ENCODE measurements around the gene UTP14C. TPM values are rescaled to one million over a fixed set of nuclear protein-coding genes. Genes with fewer than 3 reads are reported as not detected.

The UTP14C gene
- total and polyA plus RNA-seq, 2 donors (not counting 1 experiment from before 2014, with no cell fraction given): 1.9 to 14.9 TPM

GRCh38 chr13:51976890-51977289, 47.6 kb upstream of the UTP14C start:
- TF ChIP-seq CTCF (IDR thresholded peaks at IDR 0.05) (no peak), EZH2 (IDR thresholded peaks at IDR 0.05; ENCODE audit: borderline replicate concordance, insufficient read depth, low read depth, low read length, poor library complexity, severe bottlenecking) (no peak)
- H3K27ac Mint-ChIP-seq: no peak overlapping the region
- peaks cover 11% of the 10 kb centered on the region for H3K27me3 Mint-ChIP-seq
- no peak overlapping the region for H3K27ac ChIP-seq (ENCODE audit: low read length in 2 of 2)
- no peak for ATAC-seq (ENCODE audit: low read depth)
- intact Hi-C loops (cut with micrococcal nuclease): no loop called here
- H3K4me2 ChIP-seq (replicated peaks; ENCODE audit: low read depth, low read length, poor library complexity, severe bottlenecking): no peak overlapping the region
- H3K4me3 ChIP-seq (ENCODE audit: control extremely low read depth in 1 of 5, extremely low read depth in 1 of 5, insufficient read depth in 1 of 5, low read depth in 2 of 5, low read length in 4 of 5): no peak overlapping the region
- no peaks in the 10 kb centered on the region for H3K4me1 Mint-ChIP-seq
- H3K4me1 ChIP-seq (ENCODE audit: control insufficient read depth in 2 of 2, insufficient read depth in 2 of 2, low read length in 2 of 2): no peaks in the 10 kb centered on the region
- no peaks in the 10 kb centered on the region for H3K79me2 ChIP-seq (ENCODE audit: control insufficient read depth, insufficient read depth, low read length)
- no peak overlapping the region for H3K4me3 Mint-ChIP-seq
- CTCF ChIA-PET: interaction anchor here (0.6 kb wide), 1 partner anchor 762 kb away, joined by 4 read pairs; no protein-coding TSS in a partner anchor
- DNase-seq: no peak
- H3K9me3 ChIP-seq (ENCODE audit: control extremely low read depth in 1 of 3, control insufficient read depth in 2 of 3, insufficient read depth in 1 of 3, low read length in 2 of 3): no peaks in the 10 kb centered on the region
- no peak overlapping the region for H2AFZ ChIP-seq (ENCODE audit: insufficient read depth, low read depth, low read length, poor library complexity, severe bottlenecking)
- POLR2A ChIA-PET: no interaction called here
- no peaks in the 10 kb centered on the region for H3K27me3 ChIP-seq (replicated peaks in 1 of 4; ENCODE audit: control extremely low read depth in 1 of 4, control insufficient read depth in 3 of 4, insufficient read depth in 4 of 4, low read length in 3 of 4)
- H3K9ac ChIP-seq (ENCODE audit: low read length): no peak overlapping the region
- no peaks in the 10 kb centered on the region for H4K20me1 ChIP-seq (ENCODE audit: control insufficient read depth, insufficient read depth, low read length, poor library complexity, severe bottlenecking)
- H3K9me3 Mint-ChIP-seq (ENCODE audit: insufficient read depth): no peaks in the 10 kb centered on the region
- 100% methylated on average over 1 of the region's 5 CpGs for WGBS (ENCODE audit: insufficient coverage)
- H3K36me3 ChIP-seq (replicated peaks in 1 of 2; ENCODE audit: control extremely low read depth in 1 of 2, control insufficient read depth in 1 of 2, extremely low read depth in 1 of 2, insufficient read depth in 2 of 2, low read length in 1 of 2): no peaks in the 10 kb centered on the region

GRCh38 chr13:51977625-51978024, 46.9 kb upstream of the UTP14C start:
- H3K4me1 Mint-ChIP-seq: no peaks in the 10 kb centered on the region
- DNase-seq: no peak
- H3K27me3 Mint-ChIP-seq: peaks cover 9% of the 10 kb centered on the region
- no peaks in the 10 kb centered on the region for H3K9me3 Mint-ChIP-seq (ENCODE audit: insufficient read depth)
- no peaks in the 10 kb centered on the region for H3K9me3 ChIP-seq (ENCODE audit: control extremely low read depth in 1 of 3, control insufficient read depth in 2 of 3, insufficient read depth in 1 of 3, low read length in 2 of 3)
- ChIA-PET POLR2A (no interaction called here), CTCF (no interaction called here)
- H3K27me3 ChIP-seq (replicated peaks in 1 of 4; ENCODE audit: control extremely low read depth in 1 of 4, control insufficient read depth in 3 of 4, insufficient read depth in 4 of 4, low read length in 3 of 4): no peaks in the 10 kb centered on the region
- H3K4me3 ChIP-seq (ENCODE audit: control extremely low read depth in 1 of 5, extremely low read depth in 1 of 5, insufficient read depth in 1 of 5, low read depth in 2 of 5, low read length in 4 of 5): no peak overlapping the region
- H3K4me1 ChIP-seq (ENCODE audit: control insufficient read depth in 2 of 2, insufficient read depth in 2 of 2, low read length in 2 of 2): no peaks in the 10 kb centered on the region
- H3K27ac Mint-ChIP-seq: no peak overlapping the region
- no peak for TF ChIP-seq CTCF (IDR thresholded peaks at IDR 0.05)
- TF ChIP-seq EZH2 (IDR thresholded peaks at IDR 0.05; ENCODE audit: borderline replicate concordance, insufficient read depth, low read depth, low read length, poor library complexity, severe bottlenecking): no peak
- H3K4me2 ChIP-seq (replicated peaks; ENCODE audit: low read depth, low read length, poor library complexity, severe bottlenecking): no peak overlapping the region
- no peaks in the 10 kb centered on the region for H4K20me1 ChIP-seq (ENCODE audit: control insufficient read depth, insufficient read depth, low read length, poor library complexity, severe bottlenecking)
- no peaks in the 10 kb centered on the region for H3K36me3 ChIP-seq (replicated peaks in 1 of 2; ENCODE audit: control extremely low read depth in 1 of 2, control insufficient read depth in 1 of 2, extremely low read depth in 1 of 2, insufficient read depth in 2 of 2, low read length in 1 of 2)
- no peak overlapping the region for H3K27ac ChIP-seq (ENCODE audit: low read length in 2 of 2)
- no peak for ATAC-seq (ENCODE audit: low read depth)
- WGBS (ENCODE audit: insufficient coverage): no CpG with 5 or more reads among the region's 5 CpGs
- H2AFZ ChIP-seq (ENCODE audit: insufficient read depth, low read depth, low read length, poor library complexity, severe bottlenecking): no peak overlapping the region
- no peaks in the 10 kb centered on the region for H3K79me2 ChIP-seq (ENCODE audit: control insufficient read depth, insufficient read depth, low read length)
- intact Hi-C loops (cut with micrococcal nuclease): no loop called here
- H3K4me3 Mint-ChIP-seq: no peak overlapping the region
- no peak overlapping the region for H3K9ac ChIP-seq (ENCODE audit: low read length)
